H1 (cell line): ENCODE measurements around the gene LMTK3.

ENCODE experiments used
- CEBPB ChIP-seq: IDR thresholded peaks from 2 replicates; pipeline ENCODE4 v1.6.1; 2012; ENCODE audit warnings: low read depth, low read length
- EP300 ChIP-seq, 2 experiments: IDR thresholded peaks; 1 replicate in 1 of 2; 2 replicates in 1 of 2; pipeline ENCODE4 v1.6.1; 2011 to 2012; ENCODE audit warnings: low read depth in 2 of 2, low read length in 2 of 2, mild to moderate bottlenecking in 2 of 2, borderline replicate concordance in 1 of 2, inconsistent platforms in 1 of 2, moderate library complexity in 1 of 2
- JUND ChIP-seq: IDR thresholded peaks from 2 replicates; pipeline ENCODE4 v1.6.1; 2011; ENCODE audit warnings: mild to moderate bottlenecking, improper control_type of control experiment, low read length
- POLR2A ChIP-seq, 2 experiments: IDR thresholded peaks; 1 replicate in 1 of 2; 2 replicates in 1 of 2; pipeline ENCODE4 v1.6.1; 2011; ENCODE audit warnings: low read depth in 2 of 2, low read length in 2 of 2, mild to moderate bottlenecking in 2 of 2; ENCODE audit errors: control extremely low read depth in 1 of 2
- SP1 ChIP-seq: IDR thresholded peaks from 2 replicates; pipeline ENCODE4 v1.6.1; 2011; ENCODE audit warnings: low read depth, low read length
- ZNF274 ChIP-seq: IDR thresholded peaks from 2 replicates; pipeline ENCODE4 v1.7.0; 2012; ENCODE audit warnings: low read length, borderline replicate concordance; ENCODE audit errors: extremely low read depth
- TF ChIP-seq, protein P1 (sequence below), 3 experiments: IDR thresholded peaks; 1 replicate in 2 of 3; 2 replicates in 1 of 3; pipeline versions ENCODE4 v1.5.1 to v1.6.1; 2011; ENCODE audit warnings: low read length in 3 of 3, mild to moderate bottlenecking in 3 of 3, inconsistent platforms in 2 of 3, low read depth in 1 of 3, moderate library complexity in 1 of 3; ENCODE audit not compliant: insufficient read depth in 1 of 3; ENCODE audit errors: control extremely low read depth in 1 of 3
- TF ChIP-seq, protein P2 (sequence below): IDR thresholded peaks from 2 replicates; pipeline ENCODE4 v1.6.1; 2011; ENCODE audit warnings: low read depth, mild to moderate bottlenecking, low read length; ENCODE audit not compliant: insufficient read depth

DNA sequence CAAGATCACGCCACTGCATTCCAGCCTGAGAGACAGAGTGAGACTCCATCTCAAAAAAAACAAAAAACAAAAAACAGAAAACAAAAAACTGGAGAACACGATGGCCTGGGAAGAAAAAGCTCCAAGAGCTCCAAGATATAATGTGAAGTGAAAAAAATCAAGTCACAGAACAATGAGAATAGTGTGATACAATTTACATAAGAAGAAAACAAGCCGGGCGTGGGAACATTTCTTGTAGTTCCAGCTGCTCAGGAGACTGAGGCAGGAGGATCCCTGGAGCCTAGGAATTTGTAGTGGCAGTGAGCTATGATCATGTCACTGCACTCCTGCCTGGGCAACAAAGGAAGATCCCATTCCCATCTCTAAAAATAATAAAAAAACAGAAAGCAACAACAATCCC lies 8.5 kb upstream of the LMTK3 start:
- TF ChIP-seq JUND (no peak), ZNF274 (no peak), POLR2A (IDR thresholded peaks at IDR 0.05; ENCODE audit: control extremely low read depth in 1 of 2, low read depth in 2 of 2, low read length in 2 of 2) (no peak), CEBPB (no peak), SP1 (no peak), EP300 (IDR thresholded peaks at IDR 0.05; ENCODE audit: borderline replicate concordance in 1 of 2, low read depth in 2 of 2, low read length in 2 of 2) (no peak)
- TF ChIP-seq, protein P1, sequence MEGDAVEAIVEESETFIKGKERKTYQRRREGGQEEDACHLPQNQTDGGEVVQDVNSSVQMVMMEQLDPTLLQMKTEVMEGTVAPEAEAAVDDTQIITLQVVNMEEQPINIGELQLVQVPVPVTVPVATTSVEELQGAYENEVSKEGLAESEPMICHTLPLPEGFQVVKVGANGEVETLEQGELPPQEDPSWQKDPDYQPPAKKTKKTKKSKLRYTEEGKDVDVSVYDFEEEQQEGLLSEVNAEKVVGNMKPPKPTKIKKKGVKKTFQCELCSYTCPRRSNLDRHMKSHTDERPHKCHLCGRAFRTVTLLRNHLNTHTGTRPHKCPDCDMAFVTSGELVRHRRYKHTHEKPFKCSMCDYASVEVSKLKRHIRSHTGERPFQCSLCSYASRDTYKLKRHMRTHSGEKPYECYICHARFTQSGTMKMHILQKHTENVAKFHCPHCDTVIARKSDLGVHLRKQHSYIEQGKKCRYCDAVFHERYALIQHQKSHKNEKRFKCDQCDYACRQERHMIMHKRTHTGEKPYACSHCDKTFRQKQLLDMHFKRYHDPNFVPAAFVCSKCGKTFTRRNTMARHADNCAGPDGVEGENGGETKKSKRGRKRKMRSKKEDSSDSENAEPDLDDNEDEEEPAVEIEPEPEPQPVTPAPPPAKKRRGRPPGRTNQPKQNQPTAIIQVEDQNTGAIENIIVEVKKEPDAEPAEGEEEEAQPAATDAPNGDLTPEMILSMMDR (IDR thresholded peaks at IDR 0.05; ENCODE audit: control extremely low read depth in 1 of 3, insufficient read depth in 1 of 3, low read depth in 1 of 3, low read length in 3 of 3) = no peak
- TF ChIP-seq, protein P2, sequence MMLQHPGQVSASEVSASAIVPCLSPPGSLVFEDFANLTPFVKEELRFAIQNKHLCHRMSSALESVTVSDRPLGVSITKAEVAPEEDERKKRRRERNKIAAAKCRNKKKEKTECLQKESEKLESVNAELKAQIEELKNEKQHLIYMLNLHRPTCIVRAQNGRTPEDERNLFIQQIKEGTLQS = no peak
